ENCODE results near the gene LRRN2. TPM values are rescaled to one million over a fixed set of nuclear protein-coding genes. Genes with fewer than 3 reads are reported as not detected.

LRRN2 gene
- total RNA-seq, 1 donor from 2014 or later: 2.5 TPM

- Histone ChIP-seq H3K9me3 (no peaks in the 10 kb centered on the region), H3K27me3 (ENCODE audit: low read depth) (peaks cover 46% of the 10 kb centered on the region), H3K4me3 (no peak overlapping the region), H3K27ac (no peak overlapping the region), H3K36me3 (no peaks in the 10 kb centered on the region), H3K4me1 (no peaks in the 10 kb centered on the region)
- TF ChIP-seq CTCF (IDR thresholded peaks at IDR 0.05): no peak
- no peak for ATAC-seq
- intact Hi-C loops (cut with DNase I): no loop called here
- DNase-seq: no peak
These were observed 25.8 kb upstream of the LRRN2 start for GRCh38 chr1:204711103-204711946.

GRCh38 chr1:204709960-204710912, 24.7 kb upstream of the LRRN2 start:
- intact Hi-C loops (cut with DNase I): loop anchor here (2.0 kb wide), 1 partner anchor 41 kb away; no protein-coding TSS in a partner anchor
- DNase-seq: no peak
- ATAC-seq: no peak
- Histone ChIP-seq H3K9me3 (no peaks in the 10 kb centered on the region), H3K27me3 (ENCODE audit: low read depth) (peaks cover 46% of the 10 kb centered on the region), H3K4me3 (no peak overlapping the region), H3K36me3 (no peaks in the 10 kb centered on the region), H3K27ac (no peak overlapping the region), H3K4me1 (no peaks in the 10 kb centered on the region)
- TF ChIP-seq CTCF (IDR thresholded peaks at IDR 0.05): no peak

GRCh38 chr1:204709021-204709420, 23.5 kb upstream of the LRRN2 start:
- Histone ChIP-seq H3K27me3 (ENCODE audit: low read depth) (peaks cover 38% of the 10 kb centered on the region), H3K4me3 (no peak overlapping the region), H3K4me1 (no peaks in the 10 kb centered on the region), H3K9me3 (no peaks in the 10 kb centered on the region), H3K27ac (no peak overlapping the region), H3K36me3 (no peaks in the 10 kb centered on the region)
- no peak for ATAC-seq
- DNase-seq: no peak
- intact Hi-C loops (cut with DNase I): loop anchor here (2.0 kb wide), 1 partner anchor 42 kb away; no protein-coding TSS in a partner anchor
- TF ChIP-seq CTCF (IDR thresholded peaks at IDR 0.05): no peak

GRCh38 chr1:204706838-204707509, 21.4 kb upstream of the LRRN2 start:
- Histone ChIP-seq H3K4me1 (no peaks in the 10 kb centered on the region), H3K4me3 (no peak overlapping the region), H3K36me3 (no peaks in the 10 kb centered on the region), H3K27ac (no peak overlapping the region), H3K27me3 (ENCODE audit: low read depth) (peaks cover 20% of the 10 kb centered on the region), H3K9me3 (no peaks in the 10 kb centered on the region)
- no peak for TF ChIP-seq CTCF (IDR thresholded peaks at IDR 0.05)
- DNase-seq: no peak
- intact Hi-C loops (cut with DNase I): no loop called here
- no peak for ATAC-seq

Measured in lower lobe of right lung (tissue), 2 donors.